ENCODE measurements around the gene SEMA3G.

The SEMA3G gene

DNA sequence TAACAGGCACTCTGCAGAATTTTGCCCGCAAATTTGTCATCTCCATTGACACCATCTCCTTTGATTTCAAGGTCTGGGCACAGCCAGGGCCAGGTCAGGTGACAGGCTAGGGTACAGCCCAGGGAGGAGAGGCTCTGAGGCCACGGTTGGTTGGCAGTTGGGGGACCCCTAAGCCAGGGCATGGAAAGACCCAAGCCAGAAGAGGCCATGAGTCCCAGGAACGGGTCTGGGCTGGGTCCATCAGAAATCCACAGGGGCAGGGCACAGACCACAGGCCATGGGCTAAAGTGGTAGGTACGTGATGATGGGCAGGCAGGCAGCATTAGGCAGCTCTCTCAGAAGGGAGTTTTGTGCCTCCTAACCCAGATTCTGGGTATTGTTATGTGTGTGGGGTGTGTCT lies 45.8 kb downstream of the SEMA3G start:
- ChIA-PET CTCF (interaction anchor here (0.8 kb wide), 1 partner anchor 49 kb away, joined by 4 read pairs; no protein-coding TSS in a partner anchor), POLR2A (ENCODE audit: low non-redundant PET) (no interaction called here)
- peak overlapping the region; percentile 47 for H3K27ac ChIP-seq
- DNase-seq (ENCODE audit: low spot score) = no peak
- TF ChIP-seq CTCF (conservative IDR thresholded peaks at IDR 0.05; ENCODE audit: low read depth) = no peak

- TF ChIP-seq CTCF (conservative IDR thresholded peaks at IDR 0.05; ENCODE audit: low read depth) = no peak
- CTCF ChIA-PET = no interaction called here
Observed at GRCh38 chr3:52398670-52399081, 46.2 kb downstream of the SEMA3G start.

GRCh38 chr3:52397676-52398399 lies 47.1 kb downstream of the SEMA3G start:
- no peak for DNase-seq (ENCODE audit: low spot score)
- ChIA-PET POLR2A (ENCODE audit: low non-redundant PET) (interaction anchor here (0.6 kb wide), 1 partner anchor 201 kb away, joined by 3 read pairs; no protein-coding TSS in a partner anchor), CTCF (interaction anchor here (0.6 kb wide), 1 partner anchor 105 kb away, joined by 3 read pairs; no protein-coding TSS in a partner anchor)
- H3K27ac ChIP-seq = no peak overlapping the region
- TF ChIP-seq CTCF (conservative IDR thresholded peaks at IDR 0.05; ENCODE audit: low read depth) = no peak

More at GRCh38 chr3:52398670-52399081, 46.2 kb downstream of the SEMA3G start:
- POLR2A ChIA-PET (ENCODE audit: low non-redundant PET) = interaction anchor here (0.6 kb wide), 1 partner anchor 201 kb away, joined by 3 read pairs; no protein-coding TSS in a partner anchor
- no peak for DNase-seq (ENCODE audit: low spot score)
- H3K27ac ChIP-seq = peak overlapping the region; percentile 47

DNA sequence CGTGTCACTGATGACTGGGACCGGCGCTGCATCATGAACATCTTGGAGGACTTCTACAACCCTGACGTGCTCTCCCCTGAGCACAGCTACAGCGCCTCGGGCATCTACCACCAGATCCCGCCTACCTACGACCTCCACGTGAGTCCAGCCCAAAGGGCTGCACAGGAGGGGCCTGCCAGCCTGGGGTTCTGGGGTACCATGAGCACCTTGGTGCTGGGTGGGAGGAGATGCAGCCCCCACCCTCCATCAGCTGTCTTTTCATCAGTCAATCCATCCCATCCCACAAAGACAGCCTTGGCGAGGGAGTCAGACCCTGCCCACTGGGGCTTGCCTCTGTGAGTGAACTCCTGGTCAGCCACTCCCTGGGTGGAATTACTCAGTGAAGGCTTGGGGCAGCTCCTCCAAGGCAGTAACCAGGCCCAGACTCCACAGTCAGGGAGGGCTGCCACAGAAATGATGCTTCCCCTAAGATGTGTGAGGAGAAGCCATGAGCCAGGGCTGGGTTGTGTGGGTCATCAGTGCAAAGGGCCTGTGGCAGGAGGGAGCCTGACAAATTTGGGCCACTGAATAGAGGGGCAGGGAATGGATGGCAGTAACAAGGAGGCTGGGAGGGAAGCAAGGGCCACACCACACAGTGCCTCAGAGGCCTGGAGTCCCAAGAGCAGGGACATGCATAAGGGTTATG lies 47.9 kb downstream of the SEMA3G start:
- no peak for DNase-seq (ENCODE audit: low spot score)
- TF ChIP-seq CTCF (conservative IDR thresholded peaks at IDR 0.05; ENCODE audit: low read depth) = no peak
- CTCF ChIA-PET = interaction anchor here (0.6 kb wide), 1 partner anchor 104 kb away, joined by 3 read pairs; no protein-coding TSS in a partner anchor
- POLR2A ChIA-PET (ENCODE audit: low non-redundant PET) = no interaction called here
- H3K27ac ChIP-seq = no peak overlapping the region

DNA sequence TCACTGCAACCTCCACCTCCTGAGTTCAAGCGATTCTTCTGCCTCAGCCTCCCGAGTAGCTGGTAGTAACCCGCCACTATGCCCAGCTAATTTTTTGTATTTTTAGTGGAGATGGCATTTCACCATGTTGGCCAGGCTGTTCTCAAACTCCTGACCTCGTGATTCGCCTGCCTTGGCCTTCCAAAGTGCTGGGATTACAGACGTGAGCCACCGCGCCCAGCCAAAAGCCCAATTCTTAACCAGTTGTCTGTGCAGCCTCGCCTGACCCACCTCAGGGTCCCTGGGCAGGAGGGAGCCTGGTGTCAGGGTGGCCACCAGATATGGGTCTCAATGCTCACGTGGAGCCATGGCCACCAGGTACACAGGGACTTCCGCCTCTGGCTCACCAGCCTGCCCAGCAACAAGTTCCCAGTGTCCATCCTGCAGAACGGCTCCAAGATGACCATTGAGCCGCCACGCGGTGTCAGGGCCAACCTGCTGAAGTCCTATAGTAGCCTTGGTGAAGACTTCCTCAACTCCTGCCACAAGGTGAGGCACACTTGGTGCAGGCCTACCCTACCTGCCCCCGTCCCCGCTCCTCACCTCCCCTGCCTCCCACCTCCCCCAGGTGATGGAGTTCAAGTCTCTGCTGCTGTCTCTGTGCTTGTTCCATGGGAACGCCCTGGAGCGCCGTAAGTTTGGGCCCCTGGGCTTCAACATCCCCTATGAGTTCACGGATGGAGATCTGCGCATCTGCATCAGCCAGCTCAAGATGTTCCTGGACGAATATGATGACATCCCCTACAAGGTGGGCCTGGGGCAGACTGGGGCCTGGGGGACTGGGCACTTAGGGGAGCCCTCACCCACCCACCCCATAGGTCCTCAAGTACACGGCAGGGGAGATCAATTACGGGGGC lies 48.6 kb downstream of the SEMA3G start:
- ChIA-PET CTCF (no interaction called here), POLR2A (ENCODE audit: low non-redundant PET) (no interaction called here)
- no peak for DNase-seq (ENCODE audit: low spot score)
- TF ChIP-seq CTCF (conservative IDR thresholded peaks at IDR 0.05; ENCODE audit: low read depth) = no peak
- H3K27ac ChIP-seq = no peak overlapping the region

DNA sequence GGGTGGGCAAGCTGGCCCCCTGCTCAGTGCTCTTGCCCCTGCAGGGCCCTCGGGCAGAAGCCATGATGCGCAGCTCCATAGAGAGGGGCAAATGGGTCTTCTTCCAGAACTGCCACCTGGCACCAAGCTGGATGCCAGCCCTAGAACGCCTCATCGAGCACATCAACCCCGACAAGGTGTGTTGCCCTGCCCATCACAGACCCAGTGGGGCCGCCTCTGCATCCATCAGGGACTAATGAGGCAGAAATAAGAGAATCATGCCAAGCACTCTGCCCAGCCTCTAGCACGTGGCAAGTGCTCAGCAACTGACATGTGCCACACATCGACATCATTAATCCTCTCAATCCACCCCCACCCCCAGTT lies 49.4 kb downstream of the SEMA3G start:
- POLR2A ChIA-PET (ENCODE audit: low non-redundant PET) = no interaction called here
- CTCF ChIA-PET = no interaction called here
- H3K27ac ChIP-seq = no peak overlapping the region
- TF ChIP-seq CTCF (conservative IDR thresholded peaks at IDR 0.05; ENCODE audit: low read depth) = no peak
- DNase-seq (ENCODE audit: low spot score) = no peak

Measured in RWPE1 (cell line).